Activated T-helper 1 cell treated with anti-CD3 and anti-CD28 coated beads, Interleukin-12 subunit alpha, Interleukin-12 subunit beta, Interleukin-2, Interleukin-4 antibody, amounts not matched to agents 30 ng/mL and 10 ng/mL and 1 ng/mL, durations not matched to agents 14 hours and 24 hours and 36 hours (primary cell): ENCODE data around the gene PLA2G2F. TPM values are rescaled to one million over a fixed set of nuclear protein-coding genes. Genes with fewer than 3 reads are reported as not detected.

Experiments
- DNase-seq: peaks from one replicate; pipeline ENCODE4 v3.0.0; 2021; ENCODE audit warnings: low spot score
- H3K27ac Mint-ChIP-seq: one replicate; pipeline ENCODE4 v1.8.0; 2021; ENCODE audit warnings: mild to moderate bottlenecking, mixed read lengths
- H3K27me3 Mint-ChIP-seq: one replicate; pipeline ENCODE4 v1.8.0; 2022; ENCODE audit warnings: mild to moderate bottlenecking, moderate library complexity, mixed read lengths; ENCODE audit not compliant: insufficient read depth
- H3K36me3 Mint-ChIP-seq: one replicate; pipeline ENCODE4 v1.8.0; 2021; ENCODE audit warnings: low read depth, mixed read lengths
- H3K4me1 Mint-ChIP-seq: one replicate; pipeline ENCODE4 v1.8.0; 2021; ENCODE audit warnings: low read depth, mixed read lengths
- H3K4me3 Mint-ChIP-seq: one replicate; pipeline ENCODE4 v1.8.0; 2021; ENCODE audit warnings: mild to moderate bottlenecking, moderate library complexity, mixed read lengths
- H3K9me3 Mint-ChIP-seq: one replicate; pipeline ENCODE4 v1.8.0; 2021; ENCODE audit warnings: mixed read lengths
- intact Hi-C: fragments of 100-400 bp; cut with micrococcal nuclease; formaldehyde crosslinking; loops from one replicate; pipeline ENCODE4 v1.15.1; 2024
- total RNA-seq: library from RNA; stranded (reverse); gene quantifications from 2 replicates; pipeline ENCODE4 v1.2.3, GENCODE V29; 2022

PLA2G2F gene
- total RNA-seq, 1 donor from 2014 or later: not detected

- no peaks in the 10 kb centered on the region for H3K9me3 Mint-ChIP-seq
- H3K27ac Mint-ChIP-seq: no peak overlapping the region
- intact Hi-C loops: no loop called here
- no peak overlapping the region for H3K4me3 Mint-ChIP-seq
- H3K27me3 Mint-ChIP-seq: peaks cover 4% of the 10 kb centered on the region
- H3K4me1 Mint-ChIP-seq: no peaks in the 10 kb centered on the region
- no peak for DNase-seq
- H3K36me3 Mint-ChIP-seq: no peaks in the 10 kb centered on the region
These were observed 31.8 kb upstream of the PLA2G2F start for GRCh38 chr1:20107351-20107750.

GRCh38 chr1:20107796-20108195 is 31.3 kb upstream of the PLA2G2F start:
- Mint-ChIP-seq H3K36me3 (no peaks in the 10 kb centered on the region), H3K4me3 (no peak overlapping the region), H3K9me3 (no peaks in the 10 kb centered on the region), H3K27ac (no peak overlapping the region), H3K4me1 (no peaks in the 10 kb centered on the region), H3K27me3 (peaks cover 4% of the 10 kb centered on the region)
- no peak for DNase-seq
- intact Hi-C loops: no loop called here

GRCh38 chr1:20108366-20109123 is 30.6 kb upstream of the PLA2G2F start:
- no peak for DNase-seq
- Mint-ChIP-seq H3K4me3 (no peak overlapping the region), H3K9me3 (no peaks in the 10 kb centered on the region), H3K27ac (no peak overlapping the region), H3K4me1 (no peaks in the 10 kb centered on the region), H3K36me3 (no peaks in the 10 kb centered on the region), H3K27me3 (peaks cover 3% of the 10 kb centered on the region)
- intact Hi-C loops: no loop called here

- H3K9me3 Mint-ChIP-seq: no peaks in the 10 kb centered on the region
- no peaks in the 10 kb centered on the region for H3K4me1 Mint-ChIP-seq
- DNase-seq: no peak
- no peak overlapping the region for H3K4me3 Mint-ChIP-seq
- H3K27me3 Mint-ChIP-seq: peaks cover 2% of the 10 kb centered on the region
- H3K36me3 Mint-ChIP-seq: no peaks in the 10 kb centered on the region
- no peak overlapping the region for H3K27ac Mint-ChIP-seq
- intact Hi-C loops: no loop called here
These were observed 29.8 kb upstream of the PLA2G2F start for GRCh38 chr1:20109223-20109856.

GRCh38 chr1:20110679-20111078 is 28.4 kb upstream of the PLA2G2F start:
- Mint-ChIP-seq H3K4me3 (no peak overlapping the region), H3K27ac (no peak overlapping the region), H3K4me1 (no peaks in the 10 kb centered on the region), H3K27me3 (peaks cover 4% of the 10 kb centered on the region), H3K36me3 (no peaks in the 10 kb centered on the region), H3K9me3 (no peaks in the 10 kb centered on the region)
- no peak for DNase-seq
- intact Hi-C loops: no loop called here

GRCh38 chr1:20111452-20111851 is 27.7 kb upstream of the PLA2G2F start:
- H3K4me3 Mint-ChIP-seq: no peak overlapping the region
- intact Hi-C loops: no loop called here
- H3K27ac Mint-ChIP-seq: no peak overlapping the region
- no peaks in the 10 kb centered on the region for H3K36me3 Mint-ChIP-seq
- no peaks in the 10 kb centered on the region for H3K9me3 Mint-ChIP-seq
- no peaks in the 10 kb centered on the region for H3K4me1 Mint-ChIP-seq
- peaks cover 4% of the 10 kb centered on the region for H3K27me3 Mint-ChIP-seq
- no peak for DNase-seq

- Mint-ChIP-seq H3K4me3 (no peak overlapping the region), H3K9me3 (no peaks in the 10 kb centered on the region), H3K36me3 (no peaks in the 10 kb centered on the region), H3K27ac (no peak overlapping the region), H3K4me1 (no peaks in the 10 kb centered on the region), H3K27me3 (peaks cover 4% of the 10 kb centered on the region)
- no peak for DNase-seq
- intact Hi-C loops: no loop called here
These were observed 26.7 kb upstream of the PLA2G2F start for GRCh38 chr1:20112279-20113000.

- Mint-ChIP-seq H3K36me3 (no peaks in the 10 kb centered on the region), H3K27me3 (peaks cover 4% of the 10 kb centered on the region), H3K4me1 (no peaks in the 10 kb centered on the region), H3K4me3 (no peak overlapping the region), H3K27ac (no peak overlapping the region), H3K9me3 (no peaks in the 10 kb centered on the region)
- DNase-seq: no peak
- intact Hi-C loops: no loop called here
These were observed 25.0 kb upstream of the PLA2G2F start for GRCh38 chr1:20114021-20114648.

GRCh38 chr1:20115479-20115878 is 23.6 kb upstream of the PLA2G2F start:
- Mint-ChIP-seq H3K27ac (no peak overlapping the region), H3K27me3 (peaks cover 4% of the 10 kb centered on the region), H3K9me3 (no peaks in the 10 kb centered on the region), H3K4me3 (no peak overlapping the region), H3K4me1 (no peaks in the 10 kb centered on the region), H3K36me3 (no peaks in the 10 kb centered on the region)
- no peak for DNase-seq
- intact Hi-C loops: no loop called here

GRCh38 chr1:20115916-20116315 is 23.2 kb upstream of the PLA2G2F start:
- intact Hi-C loops: no loop called here

GRCh38 chr1:20117236-20117635 is 21.9 kb upstream of the PLA2G2F start:
- Mint-ChIP-seq H3K27ac (no peak overlapping the region), H3K4me1 (no peaks in the 10 kb centered on the region), H3K27me3 (peaks cover 4% of the 10 kb centered on the region), H3K36me3 (no peaks in the 10 kb centered on the region), H3K4me3 (no peak overlapping the region), H3K9me3 (no peaks in the 10 kb centered on the region)
- DNase-seq: no peak
- intact Hi-C loops: no loop called here

More at GRCh38 chr1:20115916-20116315, 23.2 kb upstream of the PLA2G2F start:
- no peak for DNase-seq
- Mint-ChIP-seq H3K27me3 (peaks cover 4% of the 10 kb centered on the region), H3K27ac (no peak overlapping the region), H3K4me1 (no peaks in the 10 kb centered on the region), H3K36me3 (no peaks in the 10 kb centered on the region), H3K9me3 (no peaks in the 10 kb centered on the region), H3K4me3 (no peak overlapping the region)

- peaks cover 4% of the 10 kb centered on the region for H3K27me3 Mint-ChIP-seq
- no peaks in the 10 kb centered on the region for H3K9me3 Mint-ChIP-seq
- DNase-seq: no peak
- no peak within 1 kb of the TSS for H3K4me3 Mint-ChIP-seq
- no peaks in the 10 kb centered on the region for H3K4me1 Mint-ChIP-seq
- no peaks in the 10 kb centered on the region for H3K36me3 Mint-ChIP-seq
- no peak within 1 kb of the TSS for H3K27ac Mint-ChIP-seq
- intact Hi-C loops: no loop called here
These were observed 19.8 kb upstream of the PLA2G2F start, which contains the start of gene PLA2G2D for GRCh38 chr1:20119347-20119746. TSS of gene PLA2G2D (minus strand) at chr1:20119536. CDS start at chr1:20119498, 38 bp downstream.

GRCh38 chr1:20120796-20121195 is 18.3 kb upstream of the PLA2G2F start:
- Mint-ChIP-seq H3K9me3 (no peaks in the 10 kb centered on the region), H3K4me3 (no peak overlapping the region), H3K36me3 (no peaks in the 10 kb centered on the region), H3K27me3 (peaks cover 7% of the 10 kb centered on the region), H3K4me1 (no peaks in the 10 kb centered on the region), H3K27ac (no peak overlapping the region)
- no peak for DNase-seq
- intact Hi-C loops: no loop called here
